Peyer's patch (tissue), 4 donors: Measurements from ENCODE around the gene INPP5A.

ENCODE experiments used
- POLR2A ChIP-seq, 2 donors: fragments of 450-650 bp; IDR thresholded peaks; one replicate each; pipeline ENCODE4 v1.5.1; 2017; ENCODE audit warnings: antibody characterized with exemption in 2 of 2, mild to moderate bottlenecking in 2 of 2, moderate library complexity in 2 of 2
- TF ChIP-seq, protein P1 (sequence below), 6 experiments: fragments of 450-650 bp in 4 of 6; fragments of 200-600 bp in 2 of 6; sonication (generic) in 1 of 6; IDR thresholded peaks; one replicate each; pipeline ENCODE4 v1.5.1; 2017 to 2019; ENCODE audit warnings: antibody characterized with exemption in 6 of 6, mild to moderate bottlenecking in 3 of 6, moderate library complexity in 1 of 6

DNA sequence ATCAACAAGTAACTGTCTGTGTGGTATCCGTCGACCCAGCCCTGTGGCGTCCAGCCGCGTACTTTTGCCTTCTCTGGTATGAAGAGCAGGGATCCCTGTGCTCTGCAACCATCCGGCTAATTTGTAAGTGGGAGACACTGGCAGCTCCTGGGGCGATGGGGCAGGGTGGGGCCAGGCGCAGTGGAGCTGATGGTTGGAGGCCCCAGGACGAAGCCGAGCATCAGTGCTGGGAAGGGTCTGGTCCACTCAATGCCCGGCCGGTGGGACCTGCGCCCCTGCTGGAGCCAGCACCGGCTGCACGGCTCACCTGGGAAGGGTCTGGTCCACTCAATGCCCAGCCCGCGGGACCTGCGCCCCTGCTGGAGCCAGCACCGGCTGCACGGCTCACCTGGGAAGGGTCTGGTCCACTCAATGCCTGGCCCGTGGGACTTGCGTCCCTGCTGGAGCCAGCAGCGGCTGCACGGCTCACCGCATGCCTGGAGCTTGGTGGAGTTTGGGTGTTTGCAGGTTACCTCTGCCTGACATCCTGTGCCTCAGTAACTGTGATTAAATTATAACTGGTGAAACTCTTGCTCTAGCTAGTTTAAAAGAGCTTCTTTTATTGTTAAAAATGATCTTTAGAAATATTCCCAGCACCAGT, 152.3 kb downstream of the INPP5A start:
- no peak for TF ChIP-seq POLR2A (IDR thresholded peaks at IDR 0.05)
- TF ChIP-seq, protein P1, sequence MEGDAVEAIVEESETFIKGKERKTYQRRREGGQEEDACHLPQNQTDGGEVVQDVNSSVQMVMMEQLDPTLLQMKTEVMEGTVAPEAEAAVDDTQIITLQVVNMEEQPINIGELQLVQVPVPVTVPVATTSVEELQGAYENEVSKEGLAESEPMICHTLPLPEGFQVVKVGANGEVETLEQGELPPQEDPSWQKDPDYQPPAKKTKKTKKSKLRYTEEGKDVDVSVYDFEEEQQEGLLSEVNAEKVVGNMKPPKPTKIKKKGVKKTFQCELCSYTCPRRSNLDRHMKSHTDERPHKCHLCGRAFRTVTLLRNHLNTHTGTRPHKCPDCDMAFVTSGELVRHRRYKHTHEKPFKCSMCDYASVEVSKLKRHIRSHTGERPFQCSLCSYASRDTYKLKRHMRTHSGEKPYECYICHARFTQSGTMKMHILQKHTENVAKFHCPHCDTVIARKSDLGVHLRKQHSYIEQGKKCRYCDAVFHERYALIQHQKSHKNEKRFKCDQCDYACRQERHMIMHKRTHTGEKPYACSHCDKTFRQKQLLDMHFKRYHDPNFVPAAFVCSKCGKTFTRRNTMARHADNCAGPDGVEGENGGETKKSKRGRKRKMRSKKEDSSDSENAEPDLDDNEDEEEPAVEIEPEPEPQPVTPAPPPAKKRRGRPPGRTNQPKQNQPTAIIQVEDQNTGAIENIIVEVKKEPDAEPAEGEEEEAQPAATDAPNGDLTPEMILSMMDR (IDR thresholded peaks at IDR 0.05) = no peak
